Neural cell (in vitro differentiated cells): ENCODE data around the gene LRRC27. TPM values are rescaled to one million over a fixed set of nuclear protein-coding genes. Genes with fewer than 3 reads are reported as not detected.

Experiments used
- H2AFZ ChIP-seq: fragments of 200-600, 300-800 bp; sonication (generic), shearing (Covaris generic); 2 replicates; pipeline ENCODE4 v1.6.0; 2014; ENCODE audit warnings: low read depth, mild to moderate bottlenecking, antibody characterized with exemption, low read length, moderate library complexity
- H3F3A ChIP-seq: fragments of 200-600 bp; shearing (Covaris generic); 2 replicates; pipeline ENCODE4 v1.6.1; 2016; ENCODE audit warnings: mild to moderate bottlenecking, moderate library complexity, mixed read lengths, antibody characterized with exemption, low read length; ENCODE audit not compliant: insufficient read depth, poor library complexity, severe bottlenecking
- H3K27ac ChIP-seq: fragments of 200-600, 300-800 bp; sonication (generic), shearing (Covaris generic); 2 replicates; pipeline ENCODE4 v1.5.1; 2014; ENCODE audit warnings: mild to moderate bottlenecking, low read length, moderate library complexity
- H3K27me3 ChIP-seq: fragments of 300-800, 200-600 bp; sonication (generic), shearing (Covaris generic); 2 replicates; pipeline ENCODE4 v1.6.0; 2014; ENCODE audit warnings: mild to moderate bottlenecking, low read depth, low read length, moderate library complexity; ENCODE audit not compliant: insufficient read depth
- H3K36me3 ChIP-seq: fragments of 300-800, 200-600 bp; sonication (generic), shearing (Covaris generic); 2 replicates; pipeline ENCODE4 v1.5.1; 2014; ENCODE audit warnings: mild to moderate bottlenecking, antibody characterized with exemption, low read length, moderate library complexity; ENCODE audit not compliant: insufficient read depth
- H3K4me2 ChIP-seq: fragments of 300-800, 200-600 bp; sonication (generic), shearing (Covaris generic); 2 replicates; pipeline ENCODE4 v1.6.0; 2014; ENCODE audit warnings: mild to moderate bottlenecking, low read length
- H3K4me3 ChIP-seq: fragments of 300-800, 200-600 bp; sonication (generic), shearing (Covaris generic); 2 replicates; pipeline ENCODE4 v1.5.1; 2014; ENCODE audit warnings: mild to moderate bottlenecking, low read length, moderate library complexity
- H3K79me2 ChIP-seq: fragments of 200-600 bp; shearing (Covaris generic); replicated peaks from 2 replicates; pipeline ENCODE4 v1.6.0; 2014; ENCODE audit warnings: mild to moderate bottlenecking, low read length, moderate library complexity; ENCODE audit not compliant: insufficient read depth
- H3K9ac ChIP-seq: fragments of 300-800, 200-600 bp; sonication (generic), shearing (Covaris generic); 2 replicates; pipeline ENCODE4 v1.6.1; 2016; ENCODE audit warnings: mild to moderate bottlenecking, low read length, mixed read lengths
- H3K9me2 ChIP-seq: fragments of 200-600 bp; shearing (Covaris generic); 2 replicates; pipeline ENCODE4 v1.6.1; 2016; ENCODE audit warnings: mild to moderate bottlenecking, low read length, mixed read lengths; ENCODE audit not compliant: insufficient read depth
- H3K9me3 ChIP-seq: fragments of 200-600, 300-800 bp; sonication (generic), shearing (Covaris generic); 2 replicates; pipeline ENCODE4 v1.6.1; 2016; ENCODE audit warnings: mild to moderate bottlenecking, mixed run types, low read length, moderate library complexity, mixed read lengths
- H4K20me1 ChIP-seq: fragments of 200-600 bp; shearing (Covaris generic); 2 replicates; pipeline ENCODE4 v1.6.1; 2016; ENCODE audit warnings: mild to moderate bottlenecking, mixed run types; ENCODE audit not compliant: insufficient read depth
- EP300 ChIP-seq: fragments of 450-650 bp; conservative IDR thresholded peaks from 2 replicates; pipeline ENCODE4 v1.6.1; 2014; ENCODE audit warnings: antibody characterized with exemption, mild to moderate bottlenecking, moderate library complexity; ENCODE audit not compliant: poor library complexity, severe bottlenecking
- EZH2 ChIP-seq: fragments of 200-600, 300-800 bp; shearing (Covaris generic), sonication (generic); IDR thresholded peaks from 2 replicates; pipeline ENCODE4 v1.6.1; 2014; ENCODE audit warnings: antibody characterized with exemption, low read length, borderline replicate concordance, mild to moderate bottlenecking; ENCODE audit not compliant: insufficient read depth, poor library complexity, severe bottlenecking
- MXI1 ChIP-seq: fragments of 450-650 bp; conservative IDR thresholded peaks from 2 replicates; pipeline ENCODE4 v1.6.1; 2014; ENCODE audit warnings: antibody characterized with exemption, mild to moderate bottlenecking; ENCODE audit not compliant: poor library complexity, severe bottlenecking
- POLR2AphosphoS5 ChIP-seq: IDR thresholded peaks from 2 replicates; pipeline ENCODE4 v1.6.1; 2012
- RAD21 ChIP-seq: fragments of 450-650 bp; conservative IDR thresholded peaks from 2 replicates; pipeline ENCODE4 v1.6.1; 2014; ENCODE audit warnings: antibody characterized with exemption, mild to moderate bottlenecking, moderate library complexity
- REST ChIP-seq: IDR thresholded peaks from 2 replicates; pipeline ENCODE4 v1.6.1; 2012; ENCODE audit warnings: borderline replicate concordance
- SMC3 ChIP-seq: fragments of 450-650 bp; conservative IDR thresholded peaks from 2 replicates; pipeline ENCODE4 v1.6.1; 2014; ENCODE audit warnings: antibody characterized with exemption, mild to moderate bottlenecking, moderate library complexity; ENCODE audit not compliant: poor library complexity
- TAF1 ChIP-seq: IDR thresholded peaks from 2 replicates; pipeline ENCODE4 v1.6.1; 2012; ENCODE audit warnings: low read depth
- polyA plus RNA-seq: library from polyadenylated mRNA; depleted of rRNA; stranded (reverse); fragments of >200 nt; gene quantifications from 2 replicates; pipeline ENCODE4 v1.2.3, GENCODE V29; 2014
- TF ChIP-seq, protein P1 (sequence below): fragments of 450-650 bp; IDR thresholded peaks from 2 replicates; pipeline ENCODE4 v1.5.1; 2014; ENCODE audit warnings: antibody characterized with exemption, mild to moderate bottlenecking, moderate library complexity; ENCODE audit not compliant: poor library complexity, severe bottlenecking

LRRC27 gene
- polyA plus RNA-seq, 1 donor from 2014 or later = 26.7 TPM

GRCh38 chr10:132359305-132360040, 27.5 kb downstream of the LRRC27 start:
- Histone ChIP-seq H4K20me1 (no peaks in the 10 kb centered on the region), H2AFZ (no peak overlapping the region), H3K9me3 (no peaks in the 10 kb centered on the region), H3K9ac (no peak overlapping the region), H3F3A (no peaks in the 10 kb centered on the region), H3K79me2 (no peaks in the 10 kb centered on the region), H3K9me2 (no peaks in the 10 kb centered on the region), H3K4me2 (no peak overlapping the region), H3K27me3 (no peaks in the 10 kb centered on the region), H3K4me3 (no peak overlapping the region), H3K27ac (no peak overlapping the region), H3K36me3 (no peaks in the 10 kb centered on the region)
- TF ChIP-seq, protein P1, sequence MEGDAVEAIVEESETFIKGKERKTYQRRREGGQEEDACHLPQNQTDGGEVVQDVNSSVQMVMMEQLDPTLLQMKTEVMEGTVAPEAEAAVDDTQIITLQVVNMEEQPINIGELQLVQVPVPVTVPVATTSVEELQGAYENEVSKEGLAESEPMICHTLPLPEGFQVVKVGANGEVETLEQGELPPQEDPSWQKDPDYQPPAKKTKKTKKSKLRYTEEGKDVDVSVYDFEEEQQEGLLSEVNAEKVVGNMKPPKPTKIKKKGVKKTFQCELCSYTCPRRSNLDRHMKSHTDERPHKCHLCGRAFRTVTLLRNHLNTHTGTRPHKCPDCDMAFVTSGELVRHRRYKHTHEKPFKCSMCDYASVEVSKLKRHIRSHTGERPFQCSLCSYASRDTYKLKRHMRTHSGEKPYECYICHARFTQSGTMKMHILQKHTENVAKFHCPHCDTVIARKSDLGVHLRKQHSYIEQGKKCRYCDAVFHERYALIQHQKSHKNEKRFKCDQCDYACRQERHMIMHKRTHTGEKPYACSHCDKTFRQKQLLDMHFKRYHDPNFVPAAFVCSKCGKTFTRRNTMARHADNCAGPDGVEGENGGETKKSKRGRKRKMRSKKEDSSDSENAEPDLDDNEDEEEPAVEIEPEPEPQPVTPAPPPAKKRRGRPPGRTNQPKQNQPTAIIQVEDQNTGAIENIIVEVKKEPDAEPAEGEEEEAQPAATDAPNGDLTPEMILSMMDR = no peak
- TF ChIP-seq SMC3 (no peak), RAD21 (no peak), TAF1 (no peak), POLR2AphosphoS5 (no peak), REST (no peak), EP300 (no peak), EZH2 (no peak), MXI1 (no peak)

GRCh38 chr10:132360766-132361447, 28.9 kb downstream of the LRRC27 start:
- H3K4me3 ChIP-seq = no peak overlapping the region

More at GRCh38 chr10:132360766-132361447, 28.9 kb downstream of the LRRC27 start:
- Histone ChIP-seq H3K9ac (no peak overlapping the region), H3K4me2 (no peak overlapping the region), H3K36me3 (no peaks in the 10 kb centered on the region), H3K27me3 (no peaks in the 10 kb centered on the region), H3F3A (no peaks in the 10 kb centered on the region), H4K20me1 (no peaks in the 10 kb centered on the region), H2AFZ (no peak overlapping the region), H3K79me2 (no peaks in the 10 kb centered on the region), H3K27ac (no peak overlapping the region), H3K9me2 (no peaks in the 10 kb centered on the region), H3K9me3 (no peaks in the 10 kb centered on the region)
- TF ChIP-seq SMC3 (no peak), RAD21 (no peak), EZH2 (no peak), POLR2AphosphoS5 (no peak), TAF1 (no peak), EP300 (no peak), MXI1 (no peak)
